KMS-11 (cell line): ENCODE measurements around the gene STMP1.

Source experiments
- H2AFZ ChIP-seq: fragments of 200-600 bp; sonication (generic); 2 replicates; pipeline ENCODE4 v1.6.1; 2016; ENCODE audit warnings: antibody characterized with exemption, mixed run types, low read depth
- H3K27ac ChIP-seq: fragments of 200-600 bp; sonication (generic); 2 replicates; pipeline ENCODE4 v1.6.1; 2016; ENCODE audit warnings: mild to moderate bottlenecking, mixed run types
- H3K27me3 ChIP-seq: fragments of 200-600 bp; sonication (generic); 2 replicates; pipeline ENCODE4 v1.6.1; 2017; ENCODE audit warnings: mild to moderate bottlenecking, low read depth, mixed run types, moderate library complexity; ENCODE audit not compliant: insufficient read depth
- H3K36me3 ChIP-seq: fragments of 200-600 bp; sonication (generic); 2 replicates; pipeline ENCODE4 v1.6.1; 2017; ENCODE audit warnings: mild to moderate bottlenecking, mixed run types; ENCODE audit not compliant: insufficient read depth
- H3K4me1 ChIP-seq: fragments of 200-600 bp; sonication (generic); 2 replicates; pipeline ENCODE4 v1.6.1; 2016; ENCODE audit warnings: mild to moderate bottlenecking, low read depth, mixed run types; ENCODE audit not compliant: poor library complexity, severe bottlenecking
- H3K4me2 ChIP-seq: fragments of 200-600 bp; sonication (generic); 2 replicates; pipeline ENCODE4 v1.7.0; 2016; ENCODE audit warnings: mild to moderate bottlenecking, mixed run types
- H3K4me3 ChIP-seq: fragments of 200-600 bp; sonication (generic); IDR thresholded peaks from 2 replicates; pipeline ENCODE4 v1.6.1; 2017; ENCODE audit warnings: low read depth, low read length, mixed read lengths; ENCODE audit not compliant: insufficient read depth
- H3K79me2 ChIP-seq: fragments of 200-600 bp; sonication (generic); 2 replicates; pipeline ENCODE4 v1.6.1; 2016; ENCODE audit warnings: low read depth, mixed run types; ENCODE audit not compliant: insufficient read depth
- H3K9ac ChIP-seq: fragments of 200-600 bp; sonication (generic); 2 replicates; pipeline ENCODE4 v1.6.1; 2016; ENCODE audit warnings: mild to moderate bottlenecking, mixed run types
- H4K20me1 ChIP-seq: fragments of 200-600 bp; sonication (generic); 2 replicates; pipeline ENCODE4 v1.6.1; 2016; ENCODE audit warnings: mild to moderate bottlenecking, mixed run types; ENCODE audit not compliant: insufficient read depth
- TF ChIP-seq, protein P1 (sequence below): fragments of 200-600 bp; sonication (generic); conservative IDR thresholded peaks from 2 replicates; pipeline ENCODE4 v1.6.1; 2017; ENCODE audit warnings: low read depth, mild to moderate bottlenecking, antibody characterized with exemption, low read length, moderate library complexity, mixed read lengths

Gene STMP1

DNA sequence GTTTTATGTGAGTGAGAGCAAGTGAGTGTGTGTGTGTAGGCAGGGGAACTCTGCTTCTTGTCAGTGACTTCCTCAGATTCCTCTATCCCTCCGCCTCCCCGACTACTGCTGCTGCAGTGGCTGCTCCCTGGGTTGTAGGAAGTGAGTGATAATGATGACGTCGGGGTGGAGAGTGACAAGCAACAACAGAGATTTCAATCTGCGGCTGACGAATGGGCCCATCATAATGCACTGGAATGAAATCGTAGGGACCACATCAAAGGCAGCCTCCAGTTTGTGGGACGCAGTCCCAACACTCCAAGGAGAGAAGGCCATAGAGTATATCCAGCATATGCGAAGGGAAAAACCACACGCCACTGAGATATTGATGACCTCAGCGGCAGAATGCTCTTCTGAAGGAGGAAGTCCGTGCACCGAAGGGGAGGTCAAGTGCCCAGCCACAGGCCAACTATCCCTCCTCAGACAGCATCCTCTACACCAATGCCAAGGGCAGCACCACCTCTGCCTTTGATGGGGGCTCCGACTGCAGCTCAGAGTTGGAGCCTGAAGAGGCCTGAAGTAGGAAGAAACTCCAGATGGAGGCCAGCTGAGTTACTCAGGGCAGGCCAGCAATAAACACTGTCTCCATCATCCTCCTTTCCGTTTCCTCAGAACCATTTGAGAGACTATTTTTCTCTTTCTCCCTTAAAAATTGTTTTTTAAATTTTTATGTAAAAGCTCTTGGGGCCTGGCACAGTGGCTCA lies 11.3 kb upstream of the STMP1 start:
- no peaks in the 10 kb centered on the region; the same call in 1 of the 2 replicates for H3K36me3 ChIP-seq
- H3K79me2 ChIP-seq, result no peaks in the 10 kb centered on the region
- H3K4me3 ChIP-seq, result no peak overlapping the region
- TF ChIP-seq, protein P1, sequence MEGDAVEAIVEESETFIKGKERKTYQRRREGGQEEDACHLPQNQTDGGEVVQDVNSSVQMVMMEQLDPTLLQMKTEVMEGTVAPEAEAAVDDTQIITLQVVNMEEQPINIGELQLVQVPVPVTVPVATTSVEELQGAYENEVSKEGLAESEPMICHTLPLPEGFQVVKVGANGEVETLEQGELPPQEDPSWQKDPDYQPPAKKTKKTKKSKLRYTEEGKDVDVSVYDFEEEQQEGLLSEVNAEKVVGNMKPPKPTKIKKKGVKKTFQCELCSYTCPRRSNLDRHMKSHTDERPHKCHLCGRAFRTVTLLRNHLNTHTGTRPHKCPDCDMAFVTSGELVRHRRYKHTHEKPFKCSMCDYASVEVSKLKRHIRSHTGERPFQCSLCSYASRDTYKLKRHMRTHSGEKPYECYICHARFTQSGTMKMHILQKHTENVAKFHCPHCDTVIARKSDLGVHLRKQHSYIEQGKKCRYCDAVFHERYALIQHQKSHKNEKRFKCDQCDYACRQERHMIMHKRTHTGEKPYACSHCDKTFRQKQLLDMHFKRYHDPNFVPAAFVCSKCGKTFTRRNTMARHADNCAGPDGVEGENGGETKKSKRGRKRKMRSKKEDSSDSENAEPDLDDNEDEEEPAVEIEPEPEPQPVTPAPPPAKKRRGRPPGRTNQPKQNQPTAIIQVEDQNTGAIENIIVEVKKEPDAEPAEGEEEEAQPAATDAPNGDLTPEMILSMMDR, result no peak
- no peaks in the 10 kb centered on the region for H4K20me1 ChIP-seq
- H3K9ac ChIP-seq, result no peak overlapping the region
- H3K4me2 ChIP-seq, result no peak overlapping the region
- H2AFZ ChIP-seq, result no peak overlapping the region
- no peaks in the 10 kb centered on the region for H3K27me3 ChIP-seq
- no peak overlapping the region for H3K27ac ChIP-seq
- no peaks in the 10 kb centered on the region for H3K4me1 ChIP-seq

DNA sequence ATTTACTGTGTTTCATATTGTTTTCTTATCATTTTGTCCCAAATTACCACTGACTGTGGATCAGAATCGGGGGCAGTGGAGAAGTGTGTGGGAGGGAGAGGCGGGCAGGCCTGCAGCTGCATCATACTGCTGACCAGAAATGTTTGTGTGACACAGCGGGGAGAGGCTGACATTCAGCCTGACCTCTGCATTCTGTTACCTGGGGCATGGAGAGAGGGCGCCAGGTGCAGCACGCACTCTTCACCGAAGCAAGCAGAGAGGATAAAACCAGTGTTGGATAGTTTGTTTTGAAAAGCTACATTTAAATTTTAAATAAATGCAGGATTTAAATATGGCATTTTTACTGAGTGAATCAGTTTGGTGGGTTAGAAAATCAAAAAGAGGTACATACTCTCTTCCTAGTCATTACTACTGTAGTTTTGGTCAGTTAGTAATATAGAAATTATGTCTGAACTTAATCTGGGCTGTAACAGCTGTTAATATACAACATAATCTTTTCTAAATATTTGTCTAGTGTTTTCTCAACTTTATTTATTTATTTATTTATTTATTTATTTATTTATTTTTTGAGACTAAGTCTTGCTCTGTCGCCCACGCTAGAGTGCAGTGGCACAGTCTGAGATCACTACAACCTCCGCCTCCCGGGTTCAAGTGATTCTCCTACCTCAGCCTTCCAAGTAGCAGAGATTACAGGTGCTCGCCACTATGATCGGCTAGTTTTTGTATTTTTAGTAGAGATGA lies 8.8 kb upstream of the STMP1 start:
- Histone ChIP-seq H3K4me1 (no peaks in the 10 kb centered on the region), H3K79me2 (no peaks in the 10 kb centered on the region), H3K4me3 (no peak overlapping the region), H3K27ac (no peak overlapping the region), H4K20me1 (no peaks in the 10 kb centered on the region), H2AFZ (no peak overlapping the region), H3K36me3 (no peaks in the 10 kb centered on the region; the same call in 1 of the 2 replicates), H3K27me3 (no peaks in the 10 kb centered on the region), H3K9ac (no peak overlapping the region), H3K4me2 (no peak overlapping the region)
- TF ChIP-seq, protein P1, result no peak

DNA sequence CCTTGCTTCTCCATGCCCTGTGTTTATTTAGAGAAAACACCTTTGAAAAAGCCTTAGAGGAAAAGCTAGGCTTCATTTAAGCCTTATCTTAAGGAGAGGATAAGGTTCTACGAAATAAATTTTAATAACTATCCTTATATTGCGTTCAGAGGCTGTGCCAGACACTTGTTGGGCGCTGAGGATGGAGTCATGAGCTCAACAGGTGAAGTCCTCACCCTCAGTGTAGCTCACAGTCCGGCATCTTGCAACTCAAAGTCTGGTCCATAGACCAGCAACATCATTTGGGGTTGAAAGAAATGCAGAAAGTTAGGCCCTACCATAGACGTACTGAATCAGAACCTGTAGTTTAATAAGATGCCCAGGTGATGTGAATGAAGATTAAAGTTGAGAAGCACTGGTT lies 3.8 kb upstream of the STMP1 start:
- no peak overlapping the region for H3K27ac ChIP-seq
- H3K4me2 ChIP-seq, result no peak overlapping the region
- no peaks in the 10 kb centered on the region for H4K20me1 ChIP-seq
- no peaks in the 10 kb centered on the region for H3K27me3 ChIP-seq
- peaks cover 11% of the 10 kb centered on the region; the same call in 1 of the 2 replicates for H3K79me2 ChIP-seq
- H3K36me3 ChIP-seq, result no peaks in the 10 kb centered on the region
- H3K4me1 ChIP-seq, result peaks cover 10% of the 10 kb centered on the region
- TF ChIP-seq, protein P1, result no peak
- H3K4me3 ChIP-seq, result no peak overlapping the region
- H2AFZ ChIP-seq, result no peak overlapping the region
- no peak overlapping the region for H3K9ac ChIP-seq

DNA sequence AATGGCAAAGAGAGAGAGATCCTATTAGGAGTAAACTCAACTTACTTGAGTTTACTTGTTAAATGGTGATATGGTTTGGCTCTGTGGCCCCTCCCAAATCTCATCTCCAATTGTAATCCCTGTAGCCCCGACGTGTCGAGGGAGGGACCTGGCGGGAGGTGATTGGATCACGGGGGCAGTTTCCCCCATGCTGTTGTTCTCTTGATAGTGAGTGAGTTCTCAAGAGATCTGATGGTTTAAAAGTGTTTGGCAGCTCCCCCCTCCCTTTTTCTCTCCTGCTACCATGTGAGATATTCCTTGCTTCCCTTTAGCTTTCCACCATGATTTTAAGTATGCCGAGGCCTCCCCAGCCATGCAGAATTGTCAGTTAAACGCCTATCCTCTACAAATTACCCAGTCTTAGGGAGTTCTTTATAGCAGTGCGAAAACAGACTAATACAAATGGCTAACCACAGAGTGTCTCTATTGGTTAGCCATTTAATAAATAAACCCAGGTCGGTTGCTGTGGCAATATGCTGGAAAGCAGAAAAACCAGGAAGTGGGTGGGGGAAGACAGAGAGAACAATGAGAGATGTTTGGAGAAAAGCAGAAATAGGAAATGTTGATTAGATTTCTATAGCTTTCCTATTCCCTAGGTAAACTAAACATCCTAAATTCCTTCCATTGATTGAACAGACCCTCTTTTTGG lies 3.0 kb upstream of the STMP1 start:
- Histone ChIP-seq H3K27ac (no peak overlapping the region), H3K4me3 (no peak overlapping the region), H3K4me2 (no peak overlapping the region), H3K9ac (no peak overlapping the region), H3K79me2 (peaks cover 16% of the 10 kb centered on the region; the same call in 1 of the 2 replicates), H4K20me1 (no peaks in the 10 kb centered on the region), H3K4me1 (peaks cover 12% of the 10 kb centered on the region), H3K36me3 (no peaks in the 10 kb centered on the region), H3K27me3 (no peaks in the 10 kb centered on the region), H2AFZ (no peak overlapping the region)
- TF ChIP-seq, protein P1, result no peak
